ENCODE data around the gene TMEM9B.

- TF ChIP-seq POLR2A (IDR thresholded peaks at IDR 0.05): no peak
- no peak for TF ChIP-seq CTCF (IDR thresholded peaks at IDR 0.05)
- no peak for TF ChIP-seq POLR2AphosphoS5 (IDR thresholded peaks at IDR 0.05)
Observed at GRCh38 chr11:8956860-8957259, 7.4 kb downstream of the TMEM9B start.
